GOT3 (cell line): ENCODE data around the gene ZNHIT6.

ENCODE experiments used
- DNase-seq: peaks from one replicate; lab custom pipeline; 2025; ENCODE audit warnings: mixed read lengths; lab: John Stamatoyannopoulos, UW

ZNHIT6 gene

GRCh38 chr1:85617633-85618100, 90.6 kb downstream of the ZNHIT6 start:
- no peak for DNase-seq

- DNase-seq = no peak
Measured at GRCh38 chr1:85616736-85617135, 91.5 kb downstream of the ZNHIT6 start.

- DNase-seq = no peak
Measured at GRCh38 chr1:85616364-85616705, 91.9 kb downstream of the ZNHIT6 start.

- DNase-seq = no peak
Measured at GRCh38 chr1:85615586-85616363, 92.5 kb downstream of the ZNHIT6 start.

- no peak for DNase-seq
Measured at GRCh38 chr1:85612704-85613361, 95.4 kb downstream of the ZNHIT6 start.

- no peak for DNase-seq
Measured at GRCh38 chr1:85611856-85612255, 96.4 kb downstream of the ZNHIT6 start.

GRCh38 chr1:85611425-85611824, 96.8 kb downstream of the ZNHIT6 start:
- DNase-seq = no peak

GRCh38 chr1:85609976-85610375, 98.3 kb downstream of the ZNHIT6 start:
- no peak for DNase-seq

GRCh38 chr1:85608851-85609250, 99.4 kb downstream of the ZNHIT6 start:
- DNase-seq = no peak

GRCh38 chr1:85607921-85608265, 100.3 kb downstream of the ZNHIT6 start:
- DNase-seq = no peak

GRCh38 chr1:85607126-85607920, 100.9 kb downstream of the ZNHIT6 start:
- DNase-seq = peak; percentile 20

GRCh38 chr1:85606414-85606800, 101.8 kb downstream of the ZNHIT6 start:
- DNase-seq = no peak

- DNase-seq = no peak
Measured at GRCh38 chr1:85605484-85606413, 102.5 kb downstream of the ZNHIT6 start.

GRCh38 chr1:85604298-85604997, 103.8 kb downstream of the ZNHIT6 start:
- no peak for DNase-seq

GRCh38 chr1:85603086-85603880, 105.0 kb downstream of the ZNHIT6 start:
- no peak for DNase-seq

- DNase-seq = no peak
Measured at GRCh38 chr1:85602571-85602970, 105.7 kb downstream of the ZNHIT6 start.

GRCh38 chr1:85601901-85602300, 106.3 kb downstream of the ZNHIT6 start:
- DNase-seq = no peak

- DNase-seq = no peak
Measured at GRCh38 chr1:85599681-85600080, 108.6 kb downstream of the ZNHIT6 start.
